ENCODE results near the gene PHLPP1.

DNA sequence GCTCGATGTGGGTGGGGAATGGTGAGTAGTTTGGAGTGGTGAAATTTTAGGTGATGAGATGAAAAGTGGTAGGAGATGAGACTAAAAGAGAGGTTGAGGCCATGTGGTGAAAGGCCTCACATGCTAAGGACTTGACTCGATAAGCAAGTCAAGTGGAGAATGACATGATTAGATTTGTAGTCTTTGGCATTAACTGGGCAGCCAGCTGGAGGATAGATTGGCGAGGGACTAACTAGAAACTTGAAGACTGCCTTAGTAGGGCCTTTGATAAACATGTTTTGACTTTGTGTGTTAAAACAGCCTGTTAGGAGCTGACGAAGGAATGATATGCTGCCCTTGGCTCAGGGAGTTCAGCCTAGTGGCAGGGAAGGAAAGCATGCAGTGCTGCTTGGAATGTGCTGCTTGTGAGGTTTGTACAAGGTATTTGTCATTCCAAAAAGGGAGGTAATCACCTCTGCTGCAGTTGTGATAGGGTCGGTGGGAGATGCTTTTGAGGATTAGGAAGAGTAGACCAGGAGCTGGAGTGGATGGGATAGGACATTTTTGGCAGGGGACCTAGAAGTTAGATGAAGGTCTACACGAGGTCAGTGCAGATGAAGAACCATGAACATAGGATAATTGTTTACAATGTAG lies 22.0 kb downstream of the PHLPP1 start:
- TF ChIP-seq, protein P1, sequence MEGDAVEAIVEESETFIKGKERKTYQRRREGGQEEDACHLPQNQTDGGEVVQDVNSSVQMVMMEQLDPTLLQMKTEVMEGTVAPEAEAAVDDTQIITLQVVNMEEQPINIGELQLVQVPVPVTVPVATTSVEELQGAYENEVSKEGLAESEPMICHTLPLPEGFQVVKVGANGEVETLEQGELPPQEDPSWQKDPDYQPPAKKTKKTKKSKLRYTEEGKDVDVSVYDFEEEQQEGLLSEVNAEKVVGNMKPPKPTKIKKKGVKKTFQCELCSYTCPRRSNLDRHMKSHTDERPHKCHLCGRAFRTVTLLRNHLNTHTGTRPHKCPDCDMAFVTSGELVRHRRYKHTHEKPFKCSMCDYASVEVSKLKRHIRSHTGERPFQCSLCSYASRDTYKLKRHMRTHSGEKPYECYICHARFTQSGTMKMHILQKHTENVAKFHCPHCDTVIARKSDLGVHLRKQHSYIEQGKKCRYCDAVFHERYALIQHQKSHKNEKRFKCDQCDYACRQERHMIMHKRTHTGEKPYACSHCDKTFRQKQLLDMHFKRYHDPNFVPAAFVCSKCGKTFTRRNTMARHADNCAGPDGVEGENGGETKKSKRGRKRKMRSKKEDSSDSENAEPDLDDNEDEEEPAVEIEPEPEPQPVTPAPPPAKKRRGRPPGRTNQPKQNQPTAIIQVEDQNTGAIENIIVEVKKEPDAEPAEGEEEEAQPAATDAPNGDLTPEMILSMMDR (IDR thresholded peaks at IDR 0.05), result no peak
- TF ChIP-seq POLR2A (IDR thresholded peaks at IDR 0.05), result no peak

Data from stomach (tissue), 4 donors.